ENCODE data around the gene GMDS. TPM values are rescaled to one million over a fixed set of nuclear protein-coding genes. Genes with fewer than 3 reads are reported as not detected.

Gene GMDS
- total and polyA plus RNA-seq, 2 of the 13 experiments (the other 11 are each of a cell fraction or from before 2014, with no cell fraction given) = 64.4 to 112 TPM

- H4K20me1 ChIP-seq (ENCODE audit: insufficient read depth, low read length) = peaks cover 8% of the 10 kb centered on the region; the same call in 1 of the 2 replicates
- ChIA-PET CTCF (ENCODE audit: low intra/inter-chr PET ratio, low total read pairs) (no interaction called here), POLR2A (no interaction called here)
- H2AFZ ChIP-seq (ENCODE audit: low read length) = no peak overlapping the region
- FAIRE-seq (no peak), ATAC-seq (no peak), DNase-seq (ENCODE audit: low spot score) (no peak)
- no peak overlapping the region for H3K4me3 ChIP-seq (replicated peaks in 1 of 3; ENCODE audit: insufficient read depth in 1 of 3, low read depth in 2 of 3, low read length in 3 of 3)
- no peaks in the 10 kb centered on the region for H3K27me3 ChIP-seq (ENCODE audit: control insufficient read depth in 1 of 2, insufficient read depth in 2 of 2, low read length in 2 of 2)
- H3K36me3 ChIP-seq (replicated peaks in 1 of 2; ENCODE audit: control insufficient read depth in 1 of 2, insufficient read depth in 2 of 2, low read length in 2 of 2) = peaks cover 0 to 19% of the 10 kb centered on the region in 2 experiments; a peak in 4 of 5 replicates
- no peak overlapping the region for H3K4me2 ChIP-seq (ENCODE audit: low read depth, low read length)
- H3K4me1 ChIP-seq (ENCODE audit: insufficient read depth, low read length) = peaks cover 24% of the 10 kb centered on the region
- H3K9me3 ChIP-seq (ENCODE audit: low read length) = no peaks in the 10 kb centered on the region
- WGBS (ENCODE audit: low lambda C conversion rate) = 92% methylated on average over 11 of the region's 11 CpGs
- no peak overlapping the region for H3K9ac ChIP-seq (ENCODE audit: insufficient read depth, low read depth, low read length)
- no TSS peak for BruUV-seq (replicated peaks)
- no peaks in the 10 kb centered on the region for H3K79me2 ChIP-seq (ENCODE audit: insufficient read depth, low read length)
- intact Hi-C loops (cut with micrococcal nuclease; ENCODE audit: unreplicated experiment) (no loop called here), in situ Hi-C loops (cut with HindIII; ENCODE audit: extremely low pct_ligation_motif_present, low pct_unique_long_range_greater_than_20kb) (no loop called here)
- no peak overlapping the region for H3K27ac ChIP-seq (ENCODE audit: extremely low read length, insufficient read depth, low read length)
- TF ChIP-seq ZNF883 (CRISPR knock-in tag; IDR thresholded peaks at IDR 0.05; ENCODE audit: not compliant biosample characterization) (no peak), RBM22 (optimal IDR thresholded peaks at IDR 0.05; ENCODE audit: low read length) (peak; percentile 54)
These were observed 545.0 kb downstream of the GMDS start for GRCh38 chr6:1700278-1700967.

- no peak for DNase-seq (ENCODE audit: low spot score)
- Histone ChIP-seq H3K27ac (ENCODE audit: extremely low read length, insufficient read depth, low read length) (no peak overlapping the region), H3K27me3 (ENCODE audit: control insufficient read depth in 1 of 2, insufficient read depth in 2 of 2, low read length in 2 of 2) (no peaks in the 10 kb centered on the region), H2AFZ (ENCODE audit: low read length) (no peak overlapping the region), H4K20me1 (ENCODE audit: insufficient read depth, low read length) (peaks cover 8% of the 10 kb centered on the region; the same call in 1 of the 2 replicates), H3K79me2 (ENCODE audit: insufficient read depth, low read length) (no peaks in the 10 kb centered on the region), H3K4me1 (ENCODE audit: insufficient read depth, low read length) (peaks cover 14% of the 10 kb centered on the region), H3K4me2 (ENCODE audit: low read depth, low read length) (no peak overlapping the region), H3K36me3 (replicated peaks in 1 of 2; ENCODE audit: control insufficient read depth in 1 of 2, insufficient read depth in 2 of 2, low read length in 2 of 2) (peaks cover 1 to 27% of the 10 kb centered on the region in 2 experiments), H3K4me3 (replicated peaks in 1 of 3; ENCODE audit: insufficient read depth in 1 of 3, low read depth in 2 of 3, low read length in 3 of 3) (no peak overlapping the region), H3K9ac (ENCODE audit: insufficient read depth, low read depth, low read length) (no peak overlapping the region), H3K9me3 (ENCODE audit: low read length) (no peaks in the 10 kb centered on the region)
- no peak for TF ChIP-seq MEF2D (CRISPR knock-in tag; IDR thresholded peaks at IDR 0.05)
- no peak for TF ChIP-seq HNF4G (IDR thresholded peaks at IDR 0.05; ENCODE audit: borderline replicate concordance, low read depth, low read length)
- TF ChIP-seq HNF4G (CRISPR knock-in tag; IDR thresholded peaks at IDR 0.05; ENCODE audit: borderline replicate concordance, low read depth) = no peak
- TF ChIP-seq ATF4 (CRISPR knock-in tag; IDR thresholded peaks at IDR 0.05) = no peak
- ChIA-PET CTCF (ENCODE audit: low intra/inter-chr PET ratio, low total read pairs) (no interaction called here), POLR2A (no interaction called here)
- ATAC-seq = no peak
- in situ Hi-C loops (cut with HindIII; ENCODE audit: extremely low pct_ligation_motif_present, low pct_unique_long_range_greater_than_20kb) = no loop called here
- no TSS peak for BruUV-seq (replicated peaks)
- 95% methylated on average over 11 of the region's 11 CpGs for WGBS (ENCODE audit: low lambda C conversion rate)
- FAIRE-seq = no peak
- intact Hi-C loops (cut with micrococcal nuclease; ENCODE audit: unreplicated experiment) = no loop called here
These were observed 546.9 kb downstream of the GMDS start for GRCh38 chr6:1698527-1698926.
